ENCODE results near the gene SHROOM3. TPM values are rescaled to one million over a fixed set of nuclear protein-coding genes. Genes with fewer than 3 reads are reported as not detected.

Gene SHROOM3
- total RNA-seq, 4 donors from 2014 or later: 44.4 to 101 (median 88.5) TPM

- intact Hi-C loops (cut with DNase I): no loop called here
- H3K36me3 ChIP-seq: no peaks in the 10 kb centered on the region
- no peak for DNase-seq (ENCODE audit: extremely low spot score)
- TF ChIP-seq CTCF (IDR thresholded peaks at IDR 0.05): no peak
- no peak for TF ChIP-seq EP300 (IDR thresholded peaks at IDR 0.05)
- no peak for TF ChIP-seq POLR2AphosphoS5 (IDR thresholded peaks at IDR 0.05)
- TF ChIP-seq POLR2A (IDR thresholded peaks at IDR 0.05; ENCODE audit: low read depth): no peak
- H3K27me3 ChIP-seq: no peaks in the 10 kb centered on the region
- 96% methylated on average over 4 of the region's 4 CpGs for WGBS
- no peaks in the 10 kb centered on the region for H3K9me3 ChIP-seq
- no peak overlapping the region for H3K27ac ChIP-seq (replicated peaks in 1 of 4)
- H3K4me3 ChIP-seq: no peak overlapping the region
- H3K4me1 ChIP-seq: peaks cover 0 to 3% (median under 1%) of the 10 kb centered on the region in 4 donors
These were observed 141.8 kb downstream of the SHROOM3 start for GRCh38 chr4:76576824-76577223.

- no peak for DNase-seq (ENCODE audit: extremely low spot score)
- WGBS: 77% methylated on average over 2 of the region's 2 CpGs
- intact Hi-C loops (cut with DNase I): no loop called here
These were observed 143.1 kb downstream of the SHROOM3 start for GRCh38 chr4:76578002-76578560.

DNA sequence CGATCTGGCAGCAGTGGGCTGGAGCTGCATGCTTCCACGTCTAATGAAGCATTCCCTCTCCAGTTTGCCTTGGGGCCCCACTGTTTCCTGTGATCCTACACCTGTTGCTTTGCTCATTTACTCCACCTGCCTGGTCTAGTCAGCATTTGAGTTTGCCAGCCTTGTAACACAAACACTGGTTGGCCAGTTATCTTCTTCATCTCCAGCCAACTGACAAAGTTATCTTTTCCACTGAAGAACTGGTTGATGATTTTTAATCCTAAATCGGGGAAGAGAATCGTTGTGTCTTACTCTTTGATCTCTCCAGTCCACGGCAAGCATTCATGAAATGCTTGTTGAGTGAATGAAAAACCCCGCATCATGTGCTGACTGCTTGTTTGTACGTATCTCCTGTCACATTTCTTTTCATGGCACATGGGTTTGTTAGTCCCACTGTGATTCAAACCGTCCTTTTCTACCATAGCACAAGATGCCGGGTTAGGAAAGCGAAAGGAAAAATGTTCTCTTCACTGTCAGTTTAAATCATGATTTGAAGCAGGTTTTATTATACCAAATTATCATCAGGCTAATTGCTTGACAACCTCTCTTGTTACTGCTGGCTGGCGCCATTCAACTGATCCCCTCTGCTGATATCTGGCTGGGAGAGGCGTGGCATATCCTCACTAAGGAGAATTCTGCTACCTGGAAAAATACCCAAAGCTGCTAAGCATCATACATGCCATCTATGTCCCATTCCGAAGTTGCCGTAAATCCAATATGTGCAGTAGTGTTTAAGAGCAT is 144.8 kb downstream of the SHROOM3 start:
- no peak for DNase-seq (ENCODE audit: extremely low spot score)
- H3K9me3 ChIP-seq: no peaks in the 10 kb centered on the region
- WGBS: 86% methylated on average over 14 of the region's 14 CpGs
- peaks cover 5 to 17% (median 13%) of the 10 kb centered on the region in 4 donors for H3K4me1 ChIP-seq
- no peak overlapping the region for H3K4me3 ChIP-seq
- intact Hi-C loops (cut with DNase I): no loop called here
- no peak overlapping the region for H3K27ac ChIP-seq (replicated peaks in 1 of 4)
- no peaks in the 10 kb centered on the region for H3K36me3 ChIP-seq
- no peaks in the 10 kb centered on the region for H3K27me3 ChIP-seq
- TF ChIP-seq CTCF (IDR thresholded peaks at IDR 0.05): no peak
- no peak for TF ChIP-seq EP300 (IDR thresholded peaks at IDR 0.05)
- TF ChIP-seq POLR2A (IDR thresholded peaks at IDR 0.05; ENCODE audit: low read depth): no peak
- no peak for TF ChIP-seq POLR2AphosphoS5 (IDR thresholded peaks at IDR 0.05)

More at GRCh38 chr4:76578002-76578560, 143.1 kb downstream of the SHROOM3 start:
- peaks cover 0 to 5% (median 0%) of the 10 kb centered on the region in 4 donors for H3K4me1 ChIP-seq
- H3K27ac ChIP-seq (replicated peaks in 1 of 4): no peak overlapping the region
- H3K36me3 ChIP-seq: no peaks in the 10 kb centered on the region
- no peak overlapping the region for H3K4me3 ChIP-seq
- no peaks in the 10 kb centered on the region for H3K9me3 ChIP-seq
- TF ChIP-seq POLR2A (IDR thresholded peaks at IDR 0.05; ENCODE audit: low read depth) (no peak), CTCF (IDR thresholded peaks at IDR 0.05) (no peak), EP300 (IDR thresholded peaks at IDR 0.05) (no peak), POLR2AphosphoS5 (IDR thresholded peaks at IDR 0.05) (no peak)
- H3K27me3 ChIP-seq: no peaks in the 10 kb centered on the region

- intact Hi-C loops (cut with DNase I): no loop called here
- TF ChIP-seq POLR2AphosphoS5 (IDR thresholded peaks at IDR 0.05): no peak
- TF ChIP-seq EP300 (IDR thresholded peaks at IDR 0.05): no peak
- TF ChIP-seq CTCF (IDR thresholded peaks at IDR 0.05): no peak
- TF ChIP-seq POLR2A (IDR thresholded peaks at IDR 0.05; ENCODE audit: low read depth): no peak
- 88% methylated on average over 4 of the region's 4 CpGs for WGBS
- no peaks in the 10 kb centered on the region for H3K27me3 ChIP-seq
- no peak for DNase-seq (ENCODE audit: extremely low spot score)
- H3K9me3 ChIP-seq: no peaks in the 10 kb centered on the region
- no peaks in the 10 kb centered on the region for H3K36me3 ChIP-seq
- H3K4me1 ChIP-seq: peaks cover 13 to 32% (median 28%) of the 10 kb centered on the region in 4 donors
- H3K4me3 ChIP-seq: no peak overlapping the region
- no peak overlapping the region for H3K27ac ChIP-seq (replicated peaks in 1 of 4)
These were observed 146.3 kb downstream of the SHROOM3 start for GRCh38 chr4:76581077-76581962.

Data from esophagus muscularis mucosa (tissue), 4 donors.